Measurements from ENCODE around the gene ESRP2. TPM values are rescaled to one million over a fixed set of nuclear protein-coding genes. Genes with fewer than 3 reads are reported as not detected.

ESRP2 gene
- total RNA-seq, 1 experiment from 2014 or later = 0.24 TPM

GRCh38 chr16:68200088-68200783 lies 35.7 kb downstream of the ESRP2 start:
- Histone ChIP-seq H3K4me3 (no peak overlapping the region), H3K27ac (no peak overlapping the region), H3K36me3 (peaks cover 10% of the 10 kb centered on the region; the same call in 1 of the 2 replicates), H3K4me1 (replicated peaks) (peaks cover 15% of the 10 kb centered on the region), H3K9me3 (replicated peaks) (no peaks in the 10 kb centered on the region), H3K27me3 (replicated peaks) (no peaks in the 10 kb centered on the region)
- DNase-seq (ENCODE audit: low read depth in 1 of 2, low spot score in 2 of 2) = peak in 1 of 2 experiments; percentile 21

GRCh38 chr16:68197250-68197649 lies 38.7 kb downstream of the ESRP2 start:
- Histone ChIP-seq H3K9me3 (replicated peaks) (no peaks in the 10 kb centered on the region), H3K27ac (no peak overlapping the region), H3K36me3 (peaks cover 18% of the 10 kb centered on the region), H3K27me3 (replicated peaks) (no peaks in the 10 kb centered on the region), H3K4me1 (replicated peaks) (peaks cover 15% of the 10 kb centered on the region), H3K4me3 (no peak overlapping the region)
- DNase-seq (ENCODE audit: low read depth in 1 of 2, low spot score in 2 of 2) = no peak

GRCh38 chr16:68194251-68194650 lies 41.7 kb downstream of the ESRP2 start:
- Histone ChIP-seq H3K36me3 (peaks cover 37% of the 10 kb centered on the region), H3K27me3 (replicated peaks) (no peaks in the 10 kb centered on the region), H3K4me3 (no peak overlapping the region), H3K9me3 (replicated peaks) (no peaks in the 10 kb centered on the region), H3K4me1 (replicated peaks) (no peaks in the 10 kb centered on the region), H3K27ac (no peak overlapping the region)
- DNase-seq (ENCODE audit: low read depth in 1 of 2, low spot score in 2 of 2) = no peak

GRCh38 chr16:68190736-68191510 lies 45.0 kb downstream of the ESRP2 start:
- H3K27ac ChIP-seq = no peak overlapping the region
- H3K36me3 ChIP-seq = peaks cover 44% of the 10 kb centered on the region
- H3K4me3 ChIP-seq = no peak overlapping the region
- H3K27me3 ChIP-seq (replicated peaks) = no peaks in the 10 kb centered on the region
- DNase-seq (ENCODE audit: low read depth in 1 of 2, low spot score in 2 of 2) = no peak
- H3K9me3 ChIP-seq (replicated peaks) = no peaks in the 10 kb centered on the region
- no peaks in the 10 kb centered on the region for H3K4me1 ChIP-seq (replicated peaks)

- Histone ChIP-seq H3K36me3 (peaks cover 44% of the 10 kb centered on the region), H3K4me3 (no peak overlapping the region), H3K9me3 (replicated peaks) (no peaks in the 10 kb centered on the region), H3K4me1 (replicated peaks) (no peaks in the 10 kb centered on the region), H3K27ac (no peak overlapping the region), H3K27me3 (replicated peaks) (no peaks in the 10 kb centered on the region)
- DNase-seq (ENCODE audit: low read depth in 1 of 2, low spot score in 2 of 2) = no peak
These were observed 45.8 kb downstream of the ESRP2 start for GRCh38 chr16:68190081-68190480.

GRCh38 chr16:68188170-68188569 lies 47.8 kb downstream of the ESRP2 start:
- no peak for DNase-seq (ENCODE audit: low read depth in 1 of 2, low spot score in 2 of 2)
- Histone ChIP-seq H3K9me3 (replicated peaks) (no peaks in the 10 kb centered on the region), H3K36me3 (peaks cover 51% of the 10 kb centered on the region), H3K27ac (no peak overlapping the region), H3K27me3 (replicated peaks) (no peaks in the 10 kb centered on the region), H3K4me1 (replicated peaks) (no peaks in the 10 kb centered on the region), H3K4me3 (no peak overlapping the region)

- Histone ChIP-seq H3K36me3 (peaks cover 51% of the 10 kb centered on the region), H3K27ac (no peak overlapping the region), H3K9me3 (replicated peaks) (no peaks in the 10 kb centered on the region), H3K4me3 (no peak overlapping the region), H3K27me3 (replicated peaks) (no peaks in the 10 kb centered on the region), H3K4me1 (replicated peaks) (no peaks in the 10 kb centered on the region)
- DNase-seq (ENCODE audit: low read depth in 1 of 2, low spot score in 2 of 2) = no peak
These were observed 48.4 kb downstream of the ESRP2 start for GRCh38 chr16:68187505-68187904.

- Histone ChIP-seq H3K27ac (no peak overlapping the region), H3K9me3 (replicated peaks) (no peaks in the 10 kb centered on the region), H3K4me1 (replicated peaks) (no peaks in the 10 kb centered on the region), H3K36me3 (peaks cover 49% of the 10 kb centered on the region), H3K27me3 (replicated peaks) (no peaks in the 10 kb centered on the region), H3K4me3 (no peak overlapping the region)
- DNase-seq (ENCODE audit: low read depth in 1 of 2, low spot score in 2 of 2) = no peak
These were observed 49.0 kb downstream of the ESRP2 start for GRCh38 chr16:68186877-68187276.

GRCh38 chr16:68183046-68183445 lies 52.9 kb downstream of the ESRP2 start:
- Histone ChIP-seq H3K36me3 (peaks cover 37% of the 10 kb centered on the region), H3K4me3 (no peak overlapping the region), H3K4me1 (replicated peaks) (no peaks in the 10 kb centered on the region), H3K27ac (no peak overlapping the region), H3K9me3 (replicated peaks) (no peaks in the 10 kb centered on the region), H3K27me3 (replicated peaks) (no peaks in the 10 kb centered on the region)
- DNase-seq (ENCODE audit: low read depth in 1 of 2, low spot score in 2 of 2) = no peak

GRCh38 chr16:68179855-68180254 lies 56.1 kb downstream of the ESRP2 start:
- H3K4me1 ChIP-seq (replicated peaks) = no peaks in the 10 kb centered on the region
- H3K27ac ChIP-seq = no peak overlapping the region
- DNase-seq (ENCODE audit: low read depth in 1 of 2, low spot score in 2 of 2) = no peak
- H3K9me3 ChIP-seq (replicated peaks) = no peaks in the 10 kb centered on the region
- no peaks in the 10 kb centered on the region for H3K27me3 ChIP-seq (replicated peaks)
- peaks cover 31% of the 10 kb centered on the region for H3K36me3 ChIP-seq
- H3K4me3 ChIP-seq = no peak overlapping the region

GRCh38 chr16:68179196-68179795 lies 56.6 kb downstream of the ESRP2 start:
- Histone ChIP-seq H3K36me3 (peaks cover 28% of the 10 kb centered on the region), H3K4me1 (replicated peaks) (no peaks in the 10 kb centered on the region), H3K27me3 (replicated peaks) (no peaks in the 10 kb centered on the region), H3K27ac (no peak overlapping the region), H3K9me3 (replicated peaks) (no peaks in the 10 kb centered on the region), H3K4me3 (no peak overlapping the region)
- no peak for DNase-seq (ENCODE audit: low read depth in 1 of 2, low spot score in 2 of 2)
